ENCODE data around the gene SNRNP35. TPM values are rescaled to one million over a fixed set of nuclear protein-coding genes. Genes with fewer than 3 reads are reported as not detected.

SNRNP35 gene
- total and polyA plus RNA-seq, 9 of the 15 experiments (the other 6 are each of a cell fraction or from before 2014, with no cell fraction given): 17.7 to 41.0 (median 25.5) TPM

- no peak for TF ChIP-seq CBX8 (IDR thresholded peaks at IDR 0.05; ENCODE audit: borderline replicate concordance, extremely low read depth, low read depth, low read length, poor library complexity, severe bottlenecking)
- TF ChIP-seq ELF4 (CRISPR knock-in tag; IDR thresholded peaks at IDR 0.05): no peak
- TF ChIP-seq MAFK (IDR thresholded peaks at IDR 0.05; ENCODE audit: low read length): no peak
- TF ChIP-seq HDAC3 (IDR thresholded peaks at IDR 0.05; ENCODE audit: borderline replicate concordance, partially characterized antibody): no peak
- TF ChIP-seq TBP (optimal IDR thresholded peaks at IDR 0.05; ENCODE audit: low read depth, low read length): peak; percentile 50
- peak; percentile 61; the same call in 1 of the 2 replicates for TF ChIP-seq ETS1 (conservative IDR thresholded peaks at IDR 0.05; ENCODE audit: control insufficient read depth, low read depth, low read length)
- TF ChIP-seq KDM2B (CRISPR knock-in tag; IDR thresholded peaks at IDR 0.05): no peak
- peak; percentile 66 for TF ChIP-seq CHD1 (IDR thresholded peaks at IDR 0.05; ENCODE audit: low read length)
- no peak for TF ChIP-seq ZFP1 (CRISPR knock-in tag; IDR thresholded peaks at IDR 0.05)
- peak; percentile 69 for TF ChIP-seq ZBTB40 (IDR thresholded peaks at IDR 0.05)
- no peak for TF ChIP-seq ZBTB40 (CRISPR knock-in tag; IDR thresholded peaks at IDR 0.05)
- no peak for TF ChIP-seq GATA2 (CRISPR knock-in tag; IDR thresholded peaks at IDR 0.05)
- TF ChIP-seq ZNF445 (CRISPR knock-in tag; IDR thresholded peaks at IDR 0.05; ENCODE audit: low read depth): no peak
- TF ChIP-seq GTF2A2 (tag; IDR thresholded peaks at IDR 0.05): no peak
- peak; percentile 71 for TF ChIP-seq VEZF1 (CRISPR knock-in tag; IDR thresholded peaks at IDR 0.05)
These were observed 21.6 kb upstream of the SNRNP35 start, which contains the start of gene RILPL2 (continued) for GRCh38 chr12:123436017-123436964.

Measured in K562 (cell line).